Endothelial cell of umbilical vein (primary cell): ENCODE data around the gene PRIM2.
"Not testable (repeated sequence)": the region's sequence is repeated elsewhere in the genome, so short reads cannot be mapped to it uniquely, and the experiment has no call there.

Experiments
- FOS ChIP-seq: IDR thresholded peaks from 2 replicates; pipeline ENCODE4 v1.6.1; 2011; ENCODE audit warnings: mild to moderate bottlenecking, low read length, moderate library complexity, borderline replicate concordance; ENCODE audit not compliant: insufficient read depth
- TF ChIP-seq, protein P1 (sequence below), 2 donors: IDR thresholded peaks; 1 replicate in 1 of 2; 2 replicates in 1 of 2; pipeline ENCODE4 v1.5.1; 2011; ENCODE audit warnings: low read length in 2 of 2, mild to moderate bottlenecking in 2 of 2, moderate library complexity in 2 of 2, control low read depth in 1 of 2, inconsistent platforms in 1 of 2, low read depth in 1 of 2; ENCODE audit not compliant: insufficient read depth in 1 of 2; ENCODE audit errors: extremely low read depth in 1 of 2

DNA sequence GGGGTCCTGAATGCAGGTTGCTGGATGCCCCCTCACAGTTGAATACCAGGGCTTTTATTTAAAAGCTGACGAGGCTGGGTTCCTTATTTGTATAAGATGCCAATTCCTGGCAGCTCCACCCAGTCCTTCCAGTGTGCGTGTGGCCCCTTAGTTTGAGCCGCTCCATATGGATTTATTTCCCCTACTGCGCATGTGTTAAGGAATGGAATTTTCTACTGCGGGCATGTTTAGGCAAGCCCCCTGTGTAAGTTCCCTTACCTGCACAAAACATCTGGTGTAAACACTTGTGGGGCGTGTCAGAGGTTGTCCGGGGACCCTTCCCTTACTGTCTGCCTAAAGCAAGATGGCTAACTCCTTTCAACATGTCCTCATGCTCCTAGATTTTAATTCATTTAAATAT lies 174.4 kb downstream of the PRIM2 start:
- TF ChIP-seq, protein P1, sequence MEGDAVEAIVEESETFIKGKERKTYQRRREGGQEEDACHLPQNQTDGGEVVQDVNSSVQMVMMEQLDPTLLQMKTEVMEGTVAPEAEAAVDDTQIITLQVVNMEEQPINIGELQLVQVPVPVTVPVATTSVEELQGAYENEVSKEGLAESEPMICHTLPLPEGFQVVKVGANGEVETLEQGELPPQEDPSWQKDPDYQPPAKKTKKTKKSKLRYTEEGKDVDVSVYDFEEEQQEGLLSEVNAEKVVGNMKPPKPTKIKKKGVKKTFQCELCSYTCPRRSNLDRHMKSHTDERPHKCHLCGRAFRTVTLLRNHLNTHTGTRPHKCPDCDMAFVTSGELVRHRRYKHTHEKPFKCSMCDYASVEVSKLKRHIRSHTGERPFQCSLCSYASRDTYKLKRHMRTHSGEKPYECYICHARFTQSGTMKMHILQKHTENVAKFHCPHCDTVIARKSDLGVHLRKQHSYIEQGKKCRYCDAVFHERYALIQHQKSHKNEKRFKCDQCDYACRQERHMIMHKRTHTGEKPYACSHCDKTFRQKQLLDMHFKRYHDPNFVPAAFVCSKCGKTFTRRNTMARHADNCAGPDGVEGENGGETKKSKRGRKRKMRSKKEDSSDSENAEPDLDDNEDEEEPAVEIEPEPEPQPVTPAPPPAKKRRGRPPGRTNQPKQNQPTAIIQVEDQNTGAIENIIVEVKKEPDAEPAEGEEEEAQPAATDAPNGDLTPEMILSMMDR (IDR thresholded peaks at IDR 0.05; ENCODE audit: extremely low read depth in 1 of 2, insufficient read depth in 1 of 2, low read depth in 1 of 2, low read length in 2 of 2), result not testable (repeated sequence)
- TF ChIP-seq FOS, result not testable (repeated sequence)
